NCI-H2107 (cell line): ENCODE measurements around the gene TMEM53.

Experiments
- DNase-seq: peaks from one replicate; lab custom pipeline; 2025; lab: John Stamatoyannopoulos, UW

Gene TMEM53

GRCh38 chr1:44603718-44604117, 70.6 kb downstream of the TMEM53 start:
- DNase-seq: peak; percentile 66
